Testis (tissue), 2 donors: ENCODE results near the gene HBP1.

Experiments
- POLR2A ChIP-seq: fragments of 450-650 bp; IDR thresholded peaks from one replicate; pipeline ENCODE4 v1.6.1; 2017; ENCODE audit warnings: antibody characterized with exemption, mild to moderate bottlenecking, moderate library complexity
- TF ChIP-seq, protein P1 (sequence below), 3 experiments: fragments of 450-650 bp in 2 of 3; fragments of 200-600 bp in 1 of 3; sonication (generic) in 1 of 3; IDR thresholded peaks; one replicate each; pipeline ENCODE4 v1.5.1; 2016 to 2019; ENCODE audit warnings: antibody characterized with exemption in 3 of 3, mild to moderate bottlenecking in 2 of 3, moderate library complexity in 1 of 3

DNA sequence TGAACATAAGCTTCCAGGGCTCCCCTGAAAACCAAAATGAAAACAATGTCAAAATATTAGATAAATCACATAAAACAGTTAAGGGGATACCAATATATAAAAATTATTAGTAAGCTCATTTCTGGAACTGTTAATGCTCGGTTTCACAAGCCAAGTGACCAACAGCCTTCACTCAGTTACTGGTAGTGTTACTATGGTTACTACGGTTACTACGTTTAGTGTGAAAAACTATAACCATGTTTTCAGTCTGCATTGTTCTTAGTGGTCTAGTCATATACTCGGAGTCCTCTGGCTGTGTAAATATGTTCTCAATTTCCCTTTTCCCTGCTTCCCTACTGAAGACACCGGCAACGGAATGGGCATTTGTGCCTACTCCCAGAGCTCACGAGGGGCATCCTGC lies 34.8 kb downstream of the HBP1 start:
- TF ChIP-seq, protein P1, sequence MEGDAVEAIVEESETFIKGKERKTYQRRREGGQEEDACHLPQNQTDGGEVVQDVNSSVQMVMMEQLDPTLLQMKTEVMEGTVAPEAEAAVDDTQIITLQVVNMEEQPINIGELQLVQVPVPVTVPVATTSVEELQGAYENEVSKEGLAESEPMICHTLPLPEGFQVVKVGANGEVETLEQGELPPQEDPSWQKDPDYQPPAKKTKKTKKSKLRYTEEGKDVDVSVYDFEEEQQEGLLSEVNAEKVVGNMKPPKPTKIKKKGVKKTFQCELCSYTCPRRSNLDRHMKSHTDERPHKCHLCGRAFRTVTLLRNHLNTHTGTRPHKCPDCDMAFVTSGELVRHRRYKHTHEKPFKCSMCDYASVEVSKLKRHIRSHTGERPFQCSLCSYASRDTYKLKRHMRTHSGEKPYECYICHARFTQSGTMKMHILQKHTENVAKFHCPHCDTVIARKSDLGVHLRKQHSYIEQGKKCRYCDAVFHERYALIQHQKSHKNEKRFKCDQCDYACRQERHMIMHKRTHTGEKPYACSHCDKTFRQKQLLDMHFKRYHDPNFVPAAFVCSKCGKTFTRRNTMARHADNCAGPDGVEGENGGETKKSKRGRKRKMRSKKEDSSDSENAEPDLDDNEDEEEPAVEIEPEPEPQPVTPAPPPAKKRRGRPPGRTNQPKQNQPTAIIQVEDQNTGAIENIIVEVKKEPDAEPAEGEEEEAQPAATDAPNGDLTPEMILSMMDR (IDR thresholded peaks at IDR 0.05) = no peak
- no peak for TF ChIP-seq POLR2A
